WI38 (cell line): ENCODE data around the gene ZBTB7C.
"Not testable (repeated sequence)": the region's sequence is repeated elsewhere in the genome, so short reads cannot be mapped to it uniquely, and the experiment has no call there.

ENCODE experiments used
- H3K4me3 ChIP-seq: 2 replicates; pipeline ENCODE4 v1.5.1; 2011; ENCODE audit warnings: low read depth, mild to moderate bottlenecking, control low read depth, low read length
- CTCF ChIP-seq: IDR thresholded peaks from 2 replicates; pipeline ENCODE4 v1.5.1; 2012; ENCODE audit warnings: low read depth, mild to moderate bottlenecking, control low read depth, low read length

ZBTB7C gene

GRCh38 chr18:48290162-48290926 lies 118.8 kb downstream of the ZBTB7C start:
- no peak for TF ChIP-seq CTCF
- no peak overlapping the region for H3K4me3 ChIP-seq

- no peak overlapping the region for H3K4me3 ChIP-seq
- no peak for TF ChIP-seq CTCF
These were observed 124.4 kb downstream of the ZBTB7C start for GRCh38 chr18:48284743-48285142.

GRCh38 chr18:48284011-48284410 lies 125.2 kb downstream of the ZBTB7C start:
- not testable (repeated sequence) for H3K4me3 ChIP-seq

- not testable (repeated sequence) for H3K4me3 ChIP-seq
These were observed 127.7 kb downstream of the ZBTB7C start for GRCh38 chr18:48281460-48281859.

GRCh38 chr18:48279312-48279711 lies 129.9 kb downstream of the ZBTB7C start:
- H3K4me3 ChIP-seq = no peak overlapping the region
- no peak for TF ChIP-seq CTCF

- no peak overlapping the region for H3K4me3 ChIP-seq
- no peak for TF ChIP-seq CTCF
These were observed 131.1 kb downstream of the ZBTB7C start for GRCh38 chr18:48278081-48278480.

- TF ChIP-seq CTCF = no peak
- H3K4me3 ChIP-seq = no peak overlapping the region
These were observed 134.9 kb downstream of the ZBTB7C start for GRCh38 chr18:48274301-48274700.

- no peak overlapping the region for H3K4me3 ChIP-seq
- TF ChIP-seq CTCF = no peak
These were observed 138.3 kb downstream of the ZBTB7C start for GRCh38 chr18:48270929-48271328.
